H1 (cell line): Measurements from ENCODE around the gene HOXB7. TPM values are rescaled to one million over a fixed set of nuclear protein-coding genes. Genes with fewer than 3 reads are reported as not detected.

Experiments used
- CTBP2 ChIP-seq: IDR thresholded peaks from 2 replicates; pipeline ENCODE4 v1.7.0; 2011; ENCODE audit warnings: borderline replicate concordance, mild to moderate bottlenecking, moderate library complexity, mixed read lengths, low read length; ENCODE audit not compliant: insufficient read depth, insufficient read length
- HDAC6 ChIP-seq: IDR thresholded peaks from one replicate; pipeline ENCODE4 v1.7.1; 2012; ENCODE audit warnings: low read depth, mild to moderate bottlenecking, inconsistent platforms, low read length, moderate library complexity
- KDM5A ChIP-seq: fragments of 200-600 bp; IDR thresholded peaks from 2 replicates; pipeline ENCODE4 v1.7.1; 2012; ENCODE audit warnings: mild to moderate bottlenecking, low read length, inconsistent platforms, mixed read lengths
- RBBP5 ChIP-seq: IDR thresholded peaks from 2 replicates; pipeline ENCODE4 v1.7.1; 2012; ENCODE audit warnings: low read depth, mild to moderate bottlenecking, inconsistent platforms, low read length, moderate library complexity, borderline replicate concordance
- SIN3A ChIP-seq, 2 experiments: IDR thresholded peaks in 1 of 2; conservative IDR thresholded peaks in 1 of 2; 2 replicates each; pipeline ENCODE4 v1.6.1; 2011 to 2012; ENCODE audit warnings: low read length in 2 of 2, improper control_type of control experiment in 1 of 2, low read depth in 1 of 2, mild to moderate bottlenecking in 1 of 2
- SIRT6 ChIP-seq: IDR thresholded peaks from one replicate; pipeline ENCODE4 v1.7.1; 2012; ENCODE audit warnings: low read length, inconsistent platforms
- polyA plus RNA-seq, 7 experiments: library from polyadenylated mRNA; depleted of rRNA in 3 of 7; stranded (reverse) in 5 of 7; unstranded in 2 of 7; fragments of >200 nt in 5 of 7; fragments of 200-250 nt in 2 of 7; gene quantifications; 1 replicate in 5 of 7; 2 replicates in 1 of 7; 4 replicates in 1 of 7; pipeline versions ENCODE4 v1.2.1 to v1.2.3, GENCODE V29; 2011 to 2013; ENCODE audit warnings: missing spikeins in 2 of 7, mixed read lengths in 2 of 7
- total RNA-seq: library from RNA; stranded (reverse); fragmentation: NEBNext Ultra II Directional; extraction: Animal tissue kit (Norgen Biotek cat#: 25700); gene quantifications from 2 replicates; pipeline ENCODE4 v1.2.1, GENCODE V29; 2021
- TF ChIP-seq, protein P1 (sequence below): IDR thresholded peaks from 2 replicates; pipeline ENCODE4 v1.6.1; 2012; ENCODE audit warnings: inconsistent platforms

HOXB7 gene
- total and polyA plus RNA-seq, 2 of the 8 experiments (the other 6 are each of a cell fraction or from before 2014, with no cell fraction given): not detected

DNA sequence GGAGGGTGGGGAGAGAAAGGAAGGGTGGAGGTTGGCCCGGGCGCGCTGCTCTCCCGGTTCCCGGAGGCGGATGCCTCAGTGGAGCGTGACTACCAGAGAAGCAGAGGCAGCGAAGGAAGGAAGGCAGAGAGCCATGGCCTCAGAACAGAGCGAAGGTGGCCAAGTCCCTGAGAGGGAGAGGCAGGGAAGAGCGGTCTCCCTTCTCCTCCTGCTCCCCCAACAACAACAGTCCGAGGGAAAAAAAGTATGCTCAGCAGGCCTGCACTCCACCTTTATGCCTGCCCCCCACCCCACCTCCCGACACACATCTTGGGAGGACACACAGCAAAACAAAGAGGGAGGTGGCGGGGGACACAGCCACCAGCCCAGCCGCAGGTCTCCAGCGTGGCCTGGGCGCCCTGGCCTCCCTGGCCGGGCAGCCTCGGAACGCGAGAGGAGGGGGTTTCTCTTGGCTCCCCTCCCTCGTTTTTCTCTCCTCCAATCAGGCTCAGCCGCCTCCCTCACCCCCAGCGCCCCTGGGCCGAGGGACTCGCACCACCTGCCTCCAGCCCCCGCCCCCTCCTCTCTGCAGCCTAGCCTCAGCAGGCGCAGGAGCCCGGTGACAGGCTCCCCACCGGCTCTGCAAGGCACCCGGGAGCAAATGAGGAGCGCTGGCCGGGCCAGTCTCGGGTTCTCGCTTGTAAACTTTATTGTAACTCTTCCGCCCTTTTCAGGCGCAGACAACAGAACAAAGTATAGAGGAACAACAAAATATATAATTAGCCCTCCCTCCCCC lies 1.1 kb upstream of the HOXB7 start (continued):
- no peak for TF ChIP-seq KDM5A
- TF ChIP-seq RBBP5: no peak
- no peak for TF ChIP-seq CTBP2
- no peak for TF ChIP-seq HDAC6
- no peak for TF ChIP-seq SIN3A (conservative IDR thresholded peaks at IDR 0.05 in 1 of 2, IDR thresholded peaks at IDR 0.05 in 1 of 2; ENCODE audit: low read depth in 1 of 2, low read length in 2 of 2)
- TF ChIP-seq, protein P1, sequence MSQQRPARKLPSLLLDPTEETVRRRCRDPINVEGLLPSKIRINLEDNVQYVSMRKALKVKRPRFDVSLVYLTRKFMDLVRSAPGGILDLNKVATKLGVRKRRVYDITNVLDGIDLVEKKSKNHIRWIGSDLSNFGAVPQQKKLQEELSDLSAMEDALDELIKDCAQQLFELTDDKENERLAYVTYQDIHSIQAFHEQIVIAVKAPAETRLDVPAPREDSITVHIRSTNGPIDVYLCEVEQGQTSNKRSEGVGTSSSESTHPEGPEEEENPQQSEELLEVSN: peak; percentile 19; the same call in 1 of the 2 replicates
- TF ChIP-seq SIRT6: no peak
